Fibroblast of peridontal ligament (primary cell): ENCODE measurements around the gene ERN1.
"Not testable (repeated sequence)": the region's sequence is repeated elsewhere in the genome, so short reads cannot be mapped to it uniquely, and the experiment has no call there.

ENCODE experiments used
- DNase-seq: peaks from one replicate; pipeline ENCODE4 v3.0.0-alpha.2; 2010; ENCODE audit errors: extremely low read depth

Gene ERN1

DNA sequence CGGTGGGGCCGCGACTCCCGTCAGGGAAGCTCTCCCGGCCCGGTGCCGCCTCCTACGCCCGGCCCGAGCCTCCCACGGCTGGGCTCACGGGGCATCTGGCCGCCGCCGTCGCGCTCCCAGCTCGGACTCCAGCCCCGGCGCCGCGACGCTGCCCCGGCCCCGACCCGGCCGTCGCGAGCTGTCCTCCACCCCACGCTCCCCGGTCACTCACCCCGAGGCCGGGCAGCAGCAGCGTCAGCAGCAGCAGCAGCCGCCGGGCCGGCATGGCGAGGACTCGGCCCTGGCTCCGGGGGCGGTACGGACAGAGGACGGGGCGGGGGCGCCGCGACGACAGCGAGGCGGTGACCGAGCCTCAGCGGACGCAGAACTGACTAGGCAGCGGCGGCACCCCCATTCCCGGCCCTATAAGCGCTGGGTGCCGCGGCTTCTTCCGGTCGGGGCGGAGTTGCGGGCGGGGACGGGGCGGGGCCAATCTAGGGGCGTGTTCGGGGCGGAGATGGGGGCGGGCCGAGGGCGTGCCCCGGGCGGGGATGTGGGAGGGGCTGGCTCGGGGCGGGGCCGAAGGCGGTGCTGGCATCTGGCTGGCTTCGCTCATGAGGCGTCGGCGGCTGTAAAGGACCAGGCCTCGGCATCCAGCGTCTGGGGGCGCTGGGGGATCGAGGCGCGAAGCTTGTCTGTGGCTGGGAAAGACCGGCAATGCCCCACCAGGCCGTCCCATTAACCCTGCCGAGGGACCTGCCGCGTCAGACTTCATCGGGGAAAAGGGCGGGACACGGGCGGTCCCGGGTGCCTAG, at the start of gene ERN1:
ERN1 (minus strand) TSS at position 380 of the 794 bp plus-strand sequence; CDS start at position 265, 115 bp downstream.
- peak; percentile 88 for DNase-seq

DNA sequence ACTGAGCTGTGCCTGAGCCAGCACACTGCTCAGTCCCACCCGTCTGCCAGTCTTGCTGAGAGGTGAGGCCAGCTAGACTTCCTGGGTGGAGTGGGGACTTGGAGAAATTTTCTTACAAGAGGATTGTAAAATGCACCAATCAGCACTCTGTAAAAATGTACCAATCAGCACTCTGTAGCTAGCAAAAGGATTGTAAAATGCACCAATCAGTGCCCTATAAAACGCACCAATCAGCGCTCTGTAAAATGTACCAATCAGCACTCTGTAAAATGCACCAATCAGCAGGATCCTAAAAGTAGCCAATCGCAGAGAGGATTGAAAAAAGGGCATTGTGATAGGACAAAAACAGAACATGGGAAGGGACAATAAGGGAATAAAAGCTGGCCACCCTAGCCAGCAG, 49.1 kb upstream of the ERN1 start:
- DNase-seq = not testable (repeated sequence)

DNA sequence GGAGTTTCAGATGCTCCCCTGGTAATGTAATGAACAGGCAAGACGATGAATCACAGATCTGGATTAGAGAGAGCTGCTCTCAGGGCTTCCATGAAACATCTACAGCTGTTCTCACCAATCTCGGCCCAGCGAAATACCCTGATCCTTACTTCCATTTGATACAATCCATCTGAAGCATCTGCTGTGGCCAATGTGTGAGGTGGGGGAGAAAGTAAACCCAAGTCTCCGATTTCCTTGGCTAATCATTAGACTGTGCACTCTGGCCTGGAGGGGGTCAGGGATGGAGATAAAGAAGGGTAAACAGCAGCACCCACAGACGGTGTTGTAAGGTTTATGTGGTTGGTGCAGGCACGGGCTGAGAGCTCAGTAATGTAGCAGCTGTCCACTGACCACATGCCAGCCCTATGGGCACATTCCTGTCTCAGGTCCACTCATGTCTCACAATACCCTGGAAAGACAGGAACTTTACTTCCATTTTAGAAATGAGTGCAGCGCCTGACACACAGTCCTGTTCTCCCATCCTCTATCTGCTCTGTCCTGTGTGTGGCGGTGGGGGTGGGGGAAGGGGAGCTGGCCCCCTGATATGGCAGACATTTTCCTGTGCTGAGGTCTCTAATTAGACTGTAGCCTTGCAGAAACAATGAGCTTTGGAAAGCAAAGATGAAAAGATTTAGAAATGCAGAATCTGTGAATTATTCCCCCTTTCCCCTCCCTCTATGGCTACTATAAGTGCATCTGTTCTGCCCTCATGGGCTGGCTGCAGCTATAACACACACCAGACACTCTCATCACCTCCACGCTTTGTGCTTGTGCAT, 48.3 kb upstream of the ERN1 start:
- no peak for DNase-seq

DNA sequence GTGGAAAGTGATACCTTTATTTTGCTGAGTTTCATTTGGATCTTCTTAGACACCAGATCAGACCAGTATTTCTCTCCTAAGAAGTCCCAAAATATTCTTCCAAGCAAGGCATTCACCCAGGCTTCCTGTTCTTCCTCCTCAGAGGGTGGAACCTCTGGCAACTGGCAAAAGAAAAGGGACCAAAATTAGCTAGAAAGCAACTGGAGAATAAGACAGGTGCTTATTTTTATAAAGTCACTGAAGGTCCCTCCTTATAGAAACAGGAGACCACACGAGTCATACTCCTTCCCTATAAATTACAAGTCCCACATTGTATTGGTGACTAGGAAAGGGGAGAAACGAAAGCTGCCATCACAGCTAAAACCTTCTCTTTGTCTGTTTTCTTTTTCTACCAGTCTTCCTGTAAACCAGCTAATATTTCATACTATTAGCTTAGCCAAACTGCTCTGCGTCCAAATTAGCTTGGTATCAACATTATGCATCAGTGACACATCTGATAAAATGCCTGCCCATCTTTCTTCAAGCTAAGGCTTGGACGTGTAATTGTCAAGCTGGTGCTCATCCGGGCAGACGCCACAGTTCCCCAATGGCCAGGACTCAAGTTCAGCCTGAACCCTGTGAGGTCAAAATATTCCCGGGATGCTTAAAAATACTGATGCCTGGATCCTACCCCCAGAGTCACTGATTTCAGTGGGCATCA, 47.5 kb upstream of the ERN1 start:
- DNase-seq = no peak

DNA sequence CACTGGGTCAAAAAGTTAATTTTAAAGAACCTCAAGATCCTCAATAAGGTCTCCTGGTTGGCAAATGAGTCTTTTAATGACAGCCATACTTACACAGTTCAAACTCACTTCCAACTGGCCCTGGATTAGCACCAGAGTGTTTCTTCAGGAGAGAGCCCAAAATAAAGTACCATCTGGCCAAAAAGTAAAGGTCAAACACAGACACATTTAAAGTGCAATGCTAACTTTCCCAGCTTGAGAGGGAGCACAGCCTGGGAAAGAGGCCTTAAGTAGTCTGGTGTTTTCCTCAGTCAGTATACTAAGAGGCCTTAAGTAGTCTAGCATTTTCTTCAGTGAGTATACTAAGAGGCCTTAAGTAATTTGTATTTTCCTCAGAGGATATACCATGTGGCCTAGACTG, 46.6 kb upstream of the ERN1 start:
- DNase-seq = no peak

DNA sequence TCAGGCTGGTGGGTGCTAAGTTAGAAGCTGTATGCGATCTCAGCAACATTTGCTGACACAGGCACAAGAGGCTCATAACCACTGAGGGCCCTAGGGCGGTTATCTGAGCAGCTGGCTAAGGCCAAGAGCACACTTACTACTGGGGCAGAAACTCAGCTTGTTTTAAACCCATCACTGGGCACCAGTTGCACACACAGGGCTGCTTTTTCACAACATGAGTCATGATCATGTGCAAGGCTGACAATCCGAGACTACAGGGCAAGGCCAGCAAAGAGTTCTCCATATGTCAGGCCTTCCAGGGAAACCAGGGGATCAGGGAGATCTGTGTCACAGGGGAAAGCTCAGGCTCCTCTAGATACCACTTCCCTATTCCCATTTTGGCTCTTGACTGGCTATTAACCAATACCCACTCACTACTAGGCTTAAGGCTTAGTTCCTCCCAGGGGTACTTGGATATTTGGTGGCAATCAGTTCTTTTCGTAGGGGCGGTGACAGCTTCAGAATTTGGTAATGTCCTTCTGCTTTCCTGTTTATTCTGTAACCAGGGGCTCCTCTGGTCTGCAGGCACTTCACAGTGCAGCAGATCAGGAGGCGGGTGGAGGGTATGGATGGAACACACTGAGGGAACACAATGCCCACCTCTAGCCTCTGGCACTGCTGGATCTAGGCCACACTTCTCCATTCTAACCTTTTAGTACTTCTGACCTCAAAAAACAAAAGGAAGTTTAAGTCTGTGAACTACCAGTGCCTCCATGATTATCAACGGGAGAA, 44.9 kb upstream of the ERN1 start:
- DNase-seq = peak; percentile 75

DNA sequence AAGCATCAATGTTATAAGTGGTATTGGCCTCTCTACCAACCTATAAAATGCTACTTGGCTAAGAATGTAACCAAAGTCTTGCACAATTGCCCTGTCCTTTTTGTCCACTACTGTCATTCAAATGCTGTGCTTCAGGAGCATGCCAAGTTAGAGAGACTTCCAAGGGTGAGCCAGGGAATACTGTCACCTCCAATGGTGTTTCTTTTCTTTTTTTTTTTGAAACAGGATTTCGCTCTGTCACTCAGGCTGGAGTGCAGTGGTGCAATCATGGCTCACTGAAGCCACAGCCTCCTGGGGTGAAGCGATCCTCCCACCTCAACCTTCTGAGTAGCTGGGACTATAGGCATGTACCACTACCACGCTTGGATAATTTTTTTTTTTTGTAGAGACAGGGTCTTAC, 43.7 kb upstream of the ERN1 start:
- no peak for DNase-seq

DNA sequence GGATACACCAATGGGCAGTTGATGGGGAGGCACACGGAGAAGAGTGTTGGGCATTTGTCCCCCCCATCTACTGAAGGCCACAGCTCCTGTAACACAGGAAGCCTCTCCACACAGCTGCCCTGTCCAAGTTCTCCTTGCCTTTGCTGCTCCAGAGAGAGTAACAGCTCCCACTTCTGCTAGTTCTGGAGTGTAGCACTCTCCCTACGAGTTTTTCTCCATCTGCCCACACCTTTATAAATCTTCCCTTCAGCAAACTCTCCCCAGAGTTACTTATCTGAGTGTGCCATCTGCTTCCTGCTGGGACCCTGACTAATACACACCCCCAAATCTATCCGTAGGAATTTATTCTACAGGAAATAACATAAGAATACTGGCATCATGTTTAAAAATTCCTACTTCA, 42.6 kb upstream of the ERN1 start:
- DNase-seq = no peak

DNA sequence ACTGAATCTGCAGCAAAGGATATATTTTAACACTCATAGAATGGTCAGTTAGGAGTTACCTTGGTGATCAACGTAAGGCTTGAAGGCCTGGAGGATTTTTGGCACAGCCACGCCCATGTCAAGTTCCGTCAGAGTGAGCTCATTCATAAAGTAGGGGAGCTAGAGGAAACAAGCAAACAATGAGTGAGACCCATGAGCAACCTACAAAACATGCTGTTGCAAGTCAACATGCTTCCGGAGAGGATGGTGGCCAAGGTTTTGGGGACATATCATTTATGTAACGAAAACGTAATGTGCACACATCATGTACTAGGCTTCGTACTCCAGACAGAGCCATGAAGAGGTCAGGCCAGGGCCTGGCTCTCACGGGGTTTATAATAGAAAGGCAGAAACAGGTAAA, 41.1 kb upstream of the ERN1 start:
- DNase-seq = no peak

DNA sequence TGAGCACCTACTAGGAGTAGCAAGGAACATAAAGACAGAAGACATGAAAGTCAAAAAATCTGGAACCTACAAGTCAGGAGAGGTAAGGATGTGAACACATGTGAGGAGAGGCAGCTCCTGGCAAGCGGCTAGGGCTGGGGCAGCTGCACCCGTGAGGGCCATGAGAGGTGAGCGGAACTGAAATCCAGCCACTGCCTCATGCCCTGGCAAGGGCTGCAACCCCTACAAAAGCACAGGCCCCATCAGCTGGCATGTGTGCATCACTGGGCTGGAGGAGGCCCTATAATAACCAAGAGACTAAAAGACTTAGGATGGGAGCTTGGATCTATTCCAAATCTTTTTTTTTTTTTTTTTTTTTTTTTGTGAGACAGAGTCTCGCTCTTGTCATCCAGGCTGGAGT, 40.3 kb upstream of the ERN1 start:
- no peak for DNase-seq

DNA sequence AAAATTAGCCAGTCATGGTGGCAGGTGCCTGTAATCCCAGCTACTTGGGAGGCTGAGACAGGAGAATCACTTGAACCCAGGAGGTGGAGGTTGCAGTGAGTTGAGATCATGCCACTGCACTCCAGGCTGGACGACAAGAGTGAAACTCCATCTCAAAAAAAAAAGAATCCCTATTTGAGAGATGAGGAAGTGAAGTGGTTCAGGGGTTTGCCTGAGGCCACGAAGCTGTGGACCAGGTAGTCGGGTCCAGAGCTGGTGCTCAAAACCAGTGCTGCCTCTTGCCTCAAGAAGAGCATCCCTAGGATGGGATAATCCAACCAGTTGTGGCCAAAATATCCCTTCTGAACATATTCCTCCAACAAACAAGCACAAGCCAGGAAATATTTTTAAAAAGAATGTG, 37.7 kb upstream of the ERN1 start:
- DNase-seq = not testable (repeated sequence)

DNA sequence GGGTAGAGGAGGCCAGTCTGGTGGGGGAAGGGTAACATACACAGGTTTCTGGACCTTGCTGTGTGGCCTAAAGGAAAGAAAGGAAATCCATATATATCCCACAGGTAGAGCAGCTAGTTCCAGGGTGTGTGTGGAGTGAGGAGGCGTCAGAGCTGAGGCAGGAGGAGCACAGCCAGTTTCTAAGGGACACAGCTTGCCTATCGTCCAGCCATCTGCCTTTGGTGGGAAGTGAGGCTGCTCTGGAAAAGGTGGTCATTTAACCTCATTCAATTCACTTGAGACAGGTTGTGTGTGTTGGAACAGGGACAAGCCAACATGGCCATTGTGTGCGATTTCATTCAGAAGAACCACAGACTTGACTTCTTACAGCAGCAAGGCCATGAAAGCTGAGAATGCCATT, 36.9 kb upstream of the ERN1 start:
- DNase-seq = no peak

DNA sequence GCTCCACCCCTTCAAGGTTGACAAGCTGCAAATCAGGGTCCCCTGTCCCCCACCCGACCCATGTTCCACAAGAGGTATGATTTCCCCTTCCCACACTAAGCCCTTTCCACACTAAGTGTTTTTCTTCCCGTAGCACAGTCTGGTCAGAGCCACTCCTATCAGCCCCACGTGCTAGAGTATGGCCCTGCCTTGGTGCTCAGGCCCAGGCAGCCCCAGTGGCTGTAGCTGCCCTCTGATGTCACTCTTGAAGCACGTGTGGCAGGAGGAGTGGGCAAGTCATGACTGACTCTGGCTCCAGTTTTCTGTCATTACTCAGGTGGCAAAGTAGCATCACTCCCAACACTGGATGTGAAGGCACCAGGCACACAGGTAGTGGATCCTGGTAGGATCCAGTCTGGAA, 35.4 kb upstream of the ERN1 start:
- DNase-seq = no peak

DNA sequence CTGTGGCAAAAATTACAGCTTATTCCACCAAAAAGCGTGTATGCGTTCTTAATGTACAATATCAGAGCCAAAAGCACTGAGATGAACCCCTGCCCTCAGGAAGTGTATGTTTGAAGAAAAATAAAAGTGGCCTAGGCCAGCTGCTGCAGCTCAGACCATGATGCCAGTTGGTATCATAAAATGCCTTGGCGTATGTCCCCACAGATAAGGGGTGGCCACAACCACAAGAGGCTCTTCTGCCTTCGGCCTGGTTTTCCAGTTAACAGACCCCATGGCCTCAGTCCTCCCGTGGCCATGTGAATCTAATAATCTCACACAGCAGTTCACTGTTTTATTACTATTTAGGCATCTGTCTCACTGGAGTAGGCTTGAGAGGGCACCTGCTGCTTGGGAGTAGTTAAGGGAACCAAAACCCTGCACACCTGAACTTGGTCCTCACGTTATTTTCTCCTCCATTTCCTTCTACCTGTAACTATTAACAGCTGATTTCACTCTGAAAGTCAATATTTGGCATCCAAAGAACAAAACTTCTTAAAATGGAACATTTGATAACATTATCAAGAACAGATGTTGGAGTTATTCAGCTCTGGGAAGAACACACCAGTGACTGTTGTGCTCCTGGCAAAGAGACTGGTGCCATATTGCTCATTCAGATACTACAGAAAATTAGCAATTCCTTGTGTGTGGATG, 34.8 kb upstream of the ERN1 start:
- peak; percentile 30 for DNase-seq

DNA sequence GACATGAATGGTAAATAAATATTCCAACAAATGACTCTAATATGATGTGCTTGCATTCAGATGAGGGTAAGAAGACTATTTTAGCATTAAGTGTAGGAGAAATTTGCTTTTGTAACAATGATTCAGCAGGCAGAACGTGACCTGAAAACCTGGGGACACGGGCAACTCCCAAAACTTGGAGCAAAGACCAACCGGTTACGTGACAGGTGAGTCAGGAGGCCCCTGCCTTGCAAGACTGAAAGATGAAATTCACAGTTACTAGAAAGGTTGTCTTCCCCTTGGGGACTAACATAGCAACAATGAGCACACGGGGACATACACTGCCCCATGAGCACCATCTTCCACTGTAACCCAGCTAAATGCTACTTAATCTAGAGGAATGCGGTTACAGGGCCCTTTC, 33.5 kb upstream of the ERN1 start:
- DNase-seq = no peak

DNA sequence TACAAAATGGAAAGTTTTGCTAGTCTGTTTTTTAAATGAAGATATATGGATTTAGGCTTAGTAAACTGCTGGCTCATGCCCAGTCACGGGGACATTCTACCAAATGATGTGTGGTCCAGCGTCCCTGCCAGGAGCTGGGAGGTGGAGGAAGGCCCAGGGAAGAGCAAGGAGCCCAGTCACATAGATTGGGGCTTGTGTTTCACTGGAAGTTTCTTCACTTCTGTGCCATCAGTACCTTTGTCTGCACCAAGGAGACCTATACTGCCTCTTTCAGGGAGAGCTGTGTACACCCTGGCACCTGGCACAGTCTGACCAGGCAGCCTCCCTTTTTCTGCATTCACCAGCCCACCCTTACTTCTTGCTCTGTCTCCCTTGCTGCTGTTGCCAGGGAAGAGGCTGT, 32.6 kb upstream of the ERN1 start:
- no peak for DNase-seq

DNA sequence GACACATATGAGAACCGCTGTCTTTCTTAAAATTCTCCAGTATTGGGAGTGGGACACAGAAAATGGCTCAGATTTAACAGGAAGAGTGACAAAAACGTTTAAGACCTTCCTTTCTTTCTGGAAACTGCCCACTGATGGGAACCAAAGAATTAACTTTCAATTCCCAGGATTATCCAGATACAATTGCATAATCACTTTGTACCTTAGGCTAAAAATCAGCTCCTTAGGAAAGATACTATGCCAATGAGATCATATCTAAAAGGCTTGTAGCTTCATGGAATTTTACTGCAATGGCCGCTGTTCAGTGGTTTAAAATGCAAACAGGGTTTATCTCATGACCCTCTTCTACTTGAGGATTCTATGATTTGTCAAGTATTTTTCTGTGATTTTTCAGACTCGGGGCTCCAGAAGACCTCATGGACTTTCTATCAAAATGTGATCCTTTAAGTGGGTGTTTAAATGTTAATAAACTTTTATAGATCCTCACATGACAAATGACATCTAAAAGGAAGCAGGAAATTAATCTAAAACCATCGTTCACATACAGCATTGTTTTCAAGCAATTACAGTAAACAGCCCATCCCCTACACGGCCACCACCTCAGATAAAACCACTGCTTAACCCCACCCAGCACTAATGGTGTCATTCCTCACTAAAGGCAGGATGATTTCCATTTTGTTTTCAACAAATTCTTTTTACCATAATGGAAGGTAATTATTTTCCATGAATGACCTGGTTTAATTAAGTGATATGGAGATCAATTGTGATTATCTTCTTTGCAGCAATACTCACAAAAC, 31.6 kb upstream of the ERN1 start:
- DNase-seq = no peak

DNA sequence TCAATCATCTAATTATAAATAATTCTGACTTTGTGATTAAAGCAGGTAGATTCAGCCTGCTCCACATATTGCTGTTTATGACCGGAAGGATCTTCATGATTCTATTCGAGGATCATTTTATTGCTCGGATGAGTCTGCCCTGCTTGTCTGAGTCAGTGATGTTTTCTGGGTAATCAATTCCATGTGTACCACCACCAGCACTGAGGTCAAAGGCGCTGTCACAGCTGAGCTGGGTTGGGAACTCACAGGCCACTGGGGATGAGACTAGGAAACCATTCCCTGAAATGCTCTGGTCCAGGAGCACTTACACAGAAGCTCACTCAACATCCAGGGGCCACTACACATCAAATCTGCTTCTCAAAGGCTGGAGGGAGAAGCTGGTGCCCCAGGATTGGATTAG, 30.4 kb upstream of the ERN1 start:
- DNase-seq = peak; percentile 74

DNA sequence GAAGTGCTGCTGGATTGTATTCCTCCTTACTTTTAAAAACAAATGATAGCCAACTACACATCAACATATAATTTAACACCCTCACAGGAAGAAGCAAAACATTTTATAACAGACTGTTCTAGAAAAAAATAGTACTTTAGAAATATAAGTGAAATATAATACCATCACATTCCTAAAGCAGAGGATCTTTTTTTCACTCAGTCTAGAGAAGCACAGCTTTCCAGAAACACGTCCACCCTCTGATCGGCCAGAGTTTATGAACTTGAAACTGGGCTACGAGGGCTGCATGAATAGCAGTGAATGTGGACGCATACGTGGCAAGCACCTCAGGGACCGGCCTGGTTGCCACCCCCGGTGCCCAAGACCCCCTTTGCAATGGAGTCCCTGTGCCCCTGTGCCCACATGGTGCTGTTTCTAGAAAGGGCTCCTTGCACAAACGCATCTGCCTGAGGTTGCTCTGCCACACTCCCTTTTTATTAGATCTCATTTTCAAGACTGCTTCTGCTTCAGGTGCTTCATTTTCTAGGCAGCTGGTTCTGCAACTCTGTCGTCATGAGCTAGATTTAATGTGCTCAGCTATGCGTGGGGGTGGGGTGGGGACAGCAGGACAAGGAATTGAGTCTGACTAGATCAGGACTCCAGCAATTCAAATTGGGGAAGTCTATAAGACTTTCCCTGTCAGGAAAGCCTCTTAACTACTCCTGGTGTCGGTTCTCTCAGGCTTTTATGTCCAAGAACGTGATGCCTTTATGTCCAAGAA, 29.1 kb upstream of the ERN1 start:
- no peak for DNase-seq

DNA sequence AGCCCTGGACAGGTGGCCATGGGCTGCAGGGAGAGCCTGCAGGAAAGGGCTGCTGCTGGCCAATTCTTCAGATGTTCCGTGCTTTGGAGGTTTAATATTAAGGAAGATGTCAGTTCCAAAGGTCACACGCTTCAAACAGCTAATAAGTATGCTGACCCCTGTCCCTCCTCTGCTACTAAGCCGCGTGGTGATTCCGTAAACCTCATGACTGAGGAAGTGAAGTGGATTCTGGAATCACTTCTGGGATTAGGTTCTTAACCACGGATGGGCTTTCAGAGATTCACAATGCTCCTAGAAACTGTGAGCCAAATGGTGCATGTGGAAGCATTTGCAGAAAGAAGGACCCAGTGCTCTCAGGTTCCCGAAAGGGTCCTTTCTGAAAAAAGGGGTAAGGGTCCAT, 28.5 kb upstream of the ERN1 start:
- no peak for DNase-seq
